Prostate gland (tissue), 2 donors: ENCODE data around the gene TNFAIP2. TPM values are rescaled to one million over a fixed set of nuclear protein-coding genes. Genes with fewer than 3 reads are reported as not detected.

Experiments used
- DNase-seq: peaks from one replicate; pipeline ENCODE4 v3.0.0-alpha.2; 2019; ENCODE audit warnings: low spot score
- H3K27ac ChIP-seq, 2 donors: fragments of 200-600 bp; sonication (generic); 2 replicates each; pipeline ENCODE4 v1.5.1; 2017 to 2019
- H3K27me3 ChIP-seq: fragments of 200-600 bp; sonication (generic); replicated peaks from 2 replicates; pipeline ENCODE4 v1.5.1; 2019; ENCODE audit not compliant: insufficient read depth
- H3K36me3 ChIP-seq, 2 donors: fragments of 200-600 bp; sonication (generic); 1 replicate in 1 of 2; 2 replicates in 1 of 2; pipeline versions ENCODE4 v1.5.1 to v1.8.1; 2017 to 2019
- H3K4me1 ChIP-seq: fragments of 200-600 bp; sonication (generic); replicated peaks from 2 replicates; pipeline ENCODE4 v1.5.1; 2019
- H3K4me3 ChIP-seq, 2 donors: fragments of 200-600 bp; sonication (generic); 2 replicates each; pipeline ENCODE4 v1.5.1; 2017 to 2019
- H3K9me3 ChIP-seq: fragments of 200-600 bp; sonication (generic); 2 replicates; pipeline ENCODE4 v1.5.1; 2017
- POLR2A ChIP-seq: fragments of 450-650 bp; IDR thresholded peaks from one replicate; pipeline ENCODE4 v1.6.1; 2016; ENCODE audit warnings: antibody characterized with exemption, mild to moderate bottlenecking
- POLR2AphosphoS5 ChIP-seq: sonication (generic); formaldehyde crosslinking; IDR thresholded peaks from one replicate; pipeline ENCODE4 v1.6.1; 2017; ENCODE audit warnings: antibody characterized with exemption
- WGBS: methylation state at CpG from one replicate; pipeline ENCODE4 v1.1.5; 2018; 5-methylcytosine and 5-hydroxymethylcytosine counted together
- intact Hi-C: fragments of 100-400 bp; cut with DNase I; formaldehyde crosslinking; loops from one replicate; pipeline ENCODE4 v1.14.2; 2022
- total RNA-seq, 2 donors: library from RNA; depleted of rRNA; stranded (reverse); fragments of >200 nt; gene quantifications; one replicate each; pipeline ENCODE4 v1.1.0, GENCODE V29; 2016
- TF ChIP-seq, protein P1 (sequence below), 4 experiments: fragments of 200-600 bp in 2 of 4; fragments of 450-650 bp in 2 of 4; sonication (generic) in 2 of 4; IDR thresholded peaks; 1 replicate in 3 of 4; 2 replicates in 1 of 4; pipeline ENCODE4 v1.5.1; 2016 to 2019; ENCODE audit warnings: antibody characterized with exemption in 4 of 4, mild to moderate bottlenecking in 2 of 4, moderate library complexity in 2 of 4

Gene TNFAIP2
- total RNA-seq, 2 donors from 2014 or later, result 36.5 to 46.4 TPM

- Histone ChIP-seq H3K27ac (no peak overlapping the region), H3K4me3 (no peak overlapping the region), H3K27me3 (peaks cover 28% of the 10 kb centered on the region), H3K36me3 (no peaks in the 10 kb centered on the region), H3K4me1 (peaks cover 4% of the 10 kb centered on the region), H3K9me3 (no peaks in the 10 kb centered on the region)
- WGBS, result 97% methylated on average over 11 of the region's 11 CpGs
- no peak for TF ChIP-seq POLR2AphosphoS5
- TF ChIP-seq, protein P1, sequence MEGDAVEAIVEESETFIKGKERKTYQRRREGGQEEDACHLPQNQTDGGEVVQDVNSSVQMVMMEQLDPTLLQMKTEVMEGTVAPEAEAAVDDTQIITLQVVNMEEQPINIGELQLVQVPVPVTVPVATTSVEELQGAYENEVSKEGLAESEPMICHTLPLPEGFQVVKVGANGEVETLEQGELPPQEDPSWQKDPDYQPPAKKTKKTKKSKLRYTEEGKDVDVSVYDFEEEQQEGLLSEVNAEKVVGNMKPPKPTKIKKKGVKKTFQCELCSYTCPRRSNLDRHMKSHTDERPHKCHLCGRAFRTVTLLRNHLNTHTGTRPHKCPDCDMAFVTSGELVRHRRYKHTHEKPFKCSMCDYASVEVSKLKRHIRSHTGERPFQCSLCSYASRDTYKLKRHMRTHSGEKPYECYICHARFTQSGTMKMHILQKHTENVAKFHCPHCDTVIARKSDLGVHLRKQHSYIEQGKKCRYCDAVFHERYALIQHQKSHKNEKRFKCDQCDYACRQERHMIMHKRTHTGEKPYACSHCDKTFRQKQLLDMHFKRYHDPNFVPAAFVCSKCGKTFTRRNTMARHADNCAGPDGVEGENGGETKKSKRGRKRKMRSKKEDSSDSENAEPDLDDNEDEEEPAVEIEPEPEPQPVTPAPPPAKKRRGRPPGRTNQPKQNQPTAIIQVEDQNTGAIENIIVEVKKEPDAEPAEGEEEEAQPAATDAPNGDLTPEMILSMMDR (IDR thresholded peaks at IDR 0.05), result no peak
- intact Hi-C loops, result no loop called here
- DNase-seq, result no peak
Measured at GRCh38 chr14:103101257-103101962, 21.9 kb upstream of the TNFAIP2 start.

DNA sequence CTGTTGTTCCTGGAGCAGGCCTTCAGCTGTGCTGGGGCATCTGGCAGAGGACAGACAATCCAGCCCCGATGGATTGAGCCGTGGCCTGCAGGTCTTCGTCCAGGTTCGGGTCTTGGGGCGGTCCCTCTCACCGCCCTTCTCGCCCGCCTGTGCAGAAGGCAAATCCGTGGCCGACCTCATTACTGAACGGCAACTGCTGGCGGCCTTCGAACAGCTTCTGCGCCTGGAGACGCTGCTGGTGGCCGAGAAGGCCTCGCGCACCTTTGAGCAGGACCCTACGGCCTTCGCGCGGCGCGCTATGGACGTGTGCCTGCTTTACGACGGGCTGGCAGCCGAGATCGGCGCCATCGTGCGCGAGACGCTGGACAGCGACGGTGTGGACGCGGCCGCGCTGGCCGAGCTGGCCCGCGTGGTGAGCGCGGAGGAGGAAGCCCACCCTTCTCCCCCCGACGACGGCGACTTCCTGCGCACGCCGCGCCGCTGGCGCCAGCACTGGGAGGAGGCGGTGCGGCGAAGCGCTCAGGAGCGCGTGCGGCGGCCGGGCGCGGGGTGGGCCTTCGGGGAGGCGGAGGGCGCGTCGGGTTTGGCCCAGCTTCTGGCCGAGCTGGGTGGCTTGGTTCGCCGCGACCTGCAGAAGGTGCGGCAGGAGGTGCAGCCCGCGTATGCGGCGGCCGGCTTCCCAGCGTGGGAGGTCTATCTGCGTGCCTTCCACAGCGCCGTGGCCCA lies 21.1 kb upstream of the TNFAIP2 start:
- Histone ChIP-seq H3K4me3 (no peak overlapping the region), H3K9me3 (no peaks in the 10 kb centered on the region), H3K36me3 (no peaks in the 10 kb centered on the region), H3K4me1 (peaks cover 4% of the 10 kb centered on the region), H3K27me3 (peaks cover 28% of the 10 kb centered on the region), H3K27ac (no peak overlapping the region)
- DNase-seq, result no peak
- WGBS, result 33% methylated on average over 36 of the region's 85 CpGs
- TF ChIP-seq, protein P1 (IDR thresholded peaks at IDR 0.05), result no peak
- intact Hi-C loops, result no loop called here

GRCh38 chr14:103102689-103103260 lies 20.5 kb upstream of the TNFAIP2 start:
- H3K4me1 ChIP-seq, result peaks cover 4% of the 10 kb centered on the region
- no peak for TF ChIP-seq POLR2A
- TF ChIP-seq, protein P1 (IDR thresholded peaks at IDR 0.05), result no peak
- no peak for TF ChIP-seq POLR2AphosphoS5
- peaks cover 28% of the 10 kb centered on the region for H3K27me3 ChIP-seq
- no peak overlapping the region for H3K27ac ChIP-seq
- H3K36me3 ChIP-seq, result no peaks in the 10 kb centered on the region
- intact Hi-C loops, result no loop called here
- WGBS, result 54% methylated on average over 29 of the region's 39 CpGs
- H3K4me3 ChIP-seq, result no peak overlapping the region
- no peak for DNase-seq
- H3K9me3 ChIP-seq, result no peaks in the 10 kb centered on the region

DNA sequence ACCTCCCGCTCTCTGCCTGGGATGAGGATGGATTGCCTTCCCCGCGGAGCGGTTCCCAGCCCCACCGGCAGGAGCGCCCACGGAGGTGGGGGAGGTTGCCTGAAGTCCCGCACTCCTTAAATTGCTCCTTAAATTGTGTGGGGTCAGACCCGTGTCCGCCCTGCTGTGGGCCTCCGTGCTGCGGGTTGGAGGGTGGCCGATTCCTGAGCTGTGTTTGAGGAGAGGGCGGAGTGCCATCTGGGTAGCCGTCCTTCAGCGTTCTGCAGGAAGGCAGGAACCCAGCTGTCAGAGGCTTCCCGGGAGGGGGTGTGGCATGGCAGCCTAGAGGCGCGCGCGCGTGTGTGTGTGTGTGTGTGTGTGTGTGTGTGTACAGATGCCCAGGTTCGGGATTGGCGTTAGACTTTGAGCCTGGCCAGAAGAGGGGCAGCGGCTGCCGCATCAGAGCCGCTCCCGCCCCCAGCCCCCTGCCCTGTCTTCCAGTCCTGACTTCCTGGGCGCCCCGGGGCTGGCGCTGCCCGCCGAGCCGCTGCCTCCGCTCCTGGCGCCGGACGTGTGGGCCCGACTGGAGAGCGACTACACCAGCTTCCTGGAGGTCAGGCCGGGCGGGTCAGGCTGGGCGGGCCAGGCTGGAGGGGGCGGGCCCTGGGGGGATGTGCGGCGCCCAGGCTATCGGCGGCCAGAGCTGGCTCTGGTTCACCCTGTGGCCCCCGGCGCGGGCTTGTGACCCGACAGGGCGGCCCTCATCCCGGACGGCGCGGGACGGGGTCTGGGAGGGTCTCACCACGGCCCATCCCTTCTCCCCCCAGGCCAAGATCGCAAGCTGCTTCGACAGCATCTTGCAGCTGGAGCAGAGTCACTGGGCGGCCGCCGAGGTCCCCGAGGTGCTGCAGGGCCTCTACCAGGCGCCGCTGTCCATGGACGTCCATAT lies 19.5 kb upstream of the TNFAIP2 start:
- WGBS, result 7% methylated on average over 35 of the region's 68 CpGs
- intact Hi-C loops, result no loop called here
- H3K4me3 ChIP-seq, result peak overlapping the region in 1 of 2 donors; percentile 3
- H3K27ac ChIP-seq, result no peak overlapping the region
- H3K9me3 ChIP-seq, result no peaks in the 10 kb centered on the region
- peaks cover 28% of the 10 kb centered on the region for H3K27me3 ChIP-seq
- peak; percentile 61 for DNase-seq
- TF ChIP-seq, protein P1 (IDR thresholded peaks at IDR 0.05), result peak in 2 of 4 experiments; percentile 13 to 30
- TF ChIP-seq POLR2AphosphoS5 (peak; percentile 22), POLR2A (no peak)
- H3K36me3 ChIP-seq, result no peaks in the 10 kb centered on the region
- peaks cover 4% of the 10 kb centered on the region for H3K4me1 ChIP-seq
